ENCODE data around the gene FAM168A.

The FAM168A gene

DNA sequence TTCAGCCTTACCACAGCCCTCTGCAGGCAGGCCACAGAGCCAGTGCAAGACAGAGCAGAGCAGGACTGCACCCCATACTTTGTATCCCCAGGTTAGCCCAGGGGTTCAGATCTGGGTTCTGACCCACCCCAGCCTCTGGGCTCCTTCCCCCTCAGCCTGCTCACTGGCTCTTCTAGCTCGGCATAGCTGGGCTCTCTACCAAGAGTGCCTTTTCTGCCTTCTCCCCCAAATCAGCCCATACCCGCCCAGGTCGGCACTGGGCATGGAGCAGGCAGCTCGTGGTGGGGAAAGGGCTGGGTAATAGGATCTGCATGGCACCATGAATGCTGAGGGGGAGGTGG is 213.4 kb downstream of the FAM168A start:
- no peak for DNase-seq

DNA sequence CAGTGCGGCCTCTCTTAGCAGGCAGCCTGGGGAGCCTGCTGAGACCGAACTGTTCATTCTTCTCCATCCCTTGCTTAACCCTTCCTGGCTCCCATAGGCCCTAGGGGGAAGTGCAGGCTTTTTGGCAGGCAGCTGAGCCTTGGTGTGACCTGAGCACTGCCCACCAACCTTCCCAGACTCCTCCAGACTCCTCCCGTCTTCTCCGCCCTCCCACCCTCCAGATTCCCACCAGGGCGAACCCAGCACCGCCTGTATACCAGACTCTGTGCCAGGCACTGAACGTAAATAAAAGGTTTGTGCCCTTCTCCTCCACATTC is 213.8 kb downstream of the FAM168A start:
- DNase-seq = no peak

DNA sequence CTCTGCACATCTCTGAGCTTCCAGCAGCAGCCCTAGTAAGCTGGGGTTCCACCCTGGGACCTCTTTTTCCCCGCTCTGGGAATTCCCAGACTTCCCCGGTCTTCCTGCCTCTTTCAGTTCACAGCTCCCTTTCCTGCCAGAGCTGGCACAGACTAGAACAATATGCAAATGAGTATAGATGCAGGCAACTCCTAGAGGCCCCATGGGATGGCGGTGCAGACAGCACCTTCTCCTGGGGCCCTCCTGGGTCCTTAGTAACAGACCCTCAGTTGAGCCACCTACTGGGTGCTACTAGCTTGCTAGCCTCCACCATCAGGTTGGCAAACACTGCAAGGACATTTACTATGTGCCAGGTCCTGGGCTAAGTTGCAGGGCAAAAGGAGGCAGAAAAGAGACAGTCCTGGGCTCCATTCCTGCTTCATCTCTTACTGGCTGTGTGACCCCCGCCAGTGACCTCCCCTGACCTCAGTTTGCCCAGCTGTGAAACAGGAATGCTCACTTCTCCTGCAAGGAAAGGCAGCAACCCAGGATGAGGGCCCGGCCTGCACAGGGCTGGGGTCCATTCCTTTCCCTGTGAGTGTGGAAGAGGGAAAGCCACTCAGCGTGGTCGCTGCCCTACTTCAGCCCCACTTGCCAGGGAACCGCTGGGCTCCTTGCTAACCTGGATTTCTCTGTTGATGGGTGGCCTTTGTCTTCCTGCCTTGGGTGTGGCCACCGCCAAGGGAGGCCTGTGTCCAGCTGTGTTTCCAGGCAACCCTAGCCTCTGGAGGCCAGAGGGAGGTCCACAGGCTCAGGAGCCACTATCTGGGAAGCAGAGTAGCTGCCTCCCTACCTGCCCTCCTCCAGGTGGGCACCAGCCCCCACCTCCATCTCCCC is 214.4 kb downstream of the FAM168A start:
- peak; percentile 56 for DNase-seq

DNA sequence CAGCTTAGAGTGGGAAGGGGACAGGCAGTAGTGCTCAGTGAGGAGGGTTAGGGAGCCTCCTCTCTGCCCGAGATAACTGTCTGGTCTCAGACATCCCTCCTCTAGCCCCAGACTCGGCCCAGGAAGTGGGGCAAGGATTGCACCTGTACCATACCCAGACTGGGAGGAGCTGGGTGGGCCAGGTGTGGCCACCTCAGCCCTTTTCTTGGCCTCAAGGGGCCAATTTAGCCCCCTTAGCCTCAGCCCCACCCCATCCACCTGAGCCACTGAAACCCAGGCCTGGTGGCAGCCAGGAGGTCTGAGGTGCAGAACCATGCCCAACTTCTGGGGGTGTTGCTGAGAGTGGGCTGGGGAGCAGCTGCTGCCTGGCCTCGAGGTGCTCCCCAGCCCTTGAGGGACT is 215.2 kb downstream of the FAM168A start:
- no peak for DNase-seq

DNA sequence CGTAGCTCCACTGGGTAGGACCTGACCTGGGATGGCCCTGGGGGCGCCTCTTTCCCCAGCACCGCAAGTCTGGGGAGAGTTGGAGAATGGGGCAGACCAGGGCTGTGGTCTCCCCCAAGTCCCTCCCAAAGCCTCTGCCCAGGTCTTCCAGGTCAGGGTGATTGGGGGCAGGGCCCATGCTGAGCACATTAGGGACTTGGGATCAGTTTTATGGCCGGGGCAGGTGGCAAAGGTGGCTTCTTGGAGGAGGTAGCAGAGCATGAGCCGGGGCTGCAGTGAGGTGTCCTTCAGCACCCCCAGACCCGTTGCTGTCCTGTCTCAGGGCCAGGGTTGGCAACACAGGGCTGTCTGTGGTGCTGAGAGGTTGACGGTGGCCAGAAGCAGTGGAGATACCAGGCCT is 215.7 kb downstream of the FAM168A start:
- no peak for DNase-seq

DNA sequence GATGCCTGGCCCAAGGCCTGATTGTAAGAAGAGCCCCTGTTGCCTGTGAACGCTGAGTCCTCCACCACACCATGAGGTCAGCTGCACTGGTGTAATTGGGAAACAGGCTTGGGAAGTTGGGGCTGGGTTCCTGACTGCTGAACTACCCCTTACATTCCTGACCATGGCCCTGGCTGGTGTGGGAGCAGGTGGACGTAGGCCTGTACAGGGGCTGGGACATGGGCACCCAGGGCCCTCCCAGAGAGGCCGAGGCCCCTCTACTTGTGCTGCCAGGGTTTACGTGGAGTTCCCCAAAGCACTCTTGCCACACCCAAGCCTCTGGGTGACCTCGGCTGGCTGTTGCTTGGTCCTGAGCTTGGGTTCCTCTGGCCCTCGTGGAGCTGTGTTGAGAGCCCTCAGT is 216.3 kb downstream of the FAM168A start:
- DNase-seq = no peak

DNA sequence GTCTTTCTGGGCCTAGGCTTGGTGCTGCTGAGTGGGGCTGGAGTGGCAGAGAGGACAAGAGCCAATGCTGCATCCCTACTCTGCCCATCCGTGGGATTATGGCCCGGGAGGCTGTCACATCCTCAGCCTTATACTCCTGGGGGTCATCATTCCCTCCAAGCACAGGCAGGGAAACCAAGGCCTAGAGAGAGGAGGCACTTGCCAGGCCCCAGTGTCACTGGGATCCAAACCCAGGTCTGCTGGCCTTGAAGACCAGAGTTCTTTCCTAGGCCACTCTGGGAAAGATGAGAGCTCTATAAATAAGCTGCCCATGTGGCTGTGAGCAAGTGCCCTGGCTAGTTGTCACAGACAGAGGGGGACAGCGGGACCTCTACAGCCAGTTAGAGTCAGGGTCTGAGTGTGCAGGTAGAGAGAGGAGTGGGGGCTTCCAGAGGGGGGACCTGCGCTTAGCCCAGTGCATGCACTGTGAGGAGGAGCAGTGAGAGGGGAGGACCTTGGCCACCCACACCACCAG is 217.0 kb downstream of the FAM168A start:
- DNase-seq = no peak

DNA sequence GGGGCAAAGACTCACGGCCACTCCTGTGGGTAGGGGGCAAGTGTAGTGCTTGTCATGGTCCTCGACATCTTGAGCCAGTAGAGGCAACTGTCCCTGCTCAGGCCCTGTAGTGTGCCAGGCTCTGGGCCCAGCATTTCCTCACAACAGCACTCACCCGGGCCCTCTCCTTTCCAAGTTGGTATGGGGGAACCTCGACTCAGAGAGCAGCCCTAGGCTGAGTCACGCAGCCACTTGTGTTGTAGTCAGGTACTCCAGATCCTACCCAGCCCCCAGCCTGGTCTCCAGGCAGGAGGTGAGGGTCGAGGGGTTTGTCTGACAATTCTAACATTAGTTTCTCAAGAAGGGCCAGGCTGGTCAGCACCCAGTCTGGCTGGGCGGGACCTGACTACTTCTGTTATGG is 217.6 kb downstream of the FAM168A start:
- DNase-seq = no peak

DNA sequence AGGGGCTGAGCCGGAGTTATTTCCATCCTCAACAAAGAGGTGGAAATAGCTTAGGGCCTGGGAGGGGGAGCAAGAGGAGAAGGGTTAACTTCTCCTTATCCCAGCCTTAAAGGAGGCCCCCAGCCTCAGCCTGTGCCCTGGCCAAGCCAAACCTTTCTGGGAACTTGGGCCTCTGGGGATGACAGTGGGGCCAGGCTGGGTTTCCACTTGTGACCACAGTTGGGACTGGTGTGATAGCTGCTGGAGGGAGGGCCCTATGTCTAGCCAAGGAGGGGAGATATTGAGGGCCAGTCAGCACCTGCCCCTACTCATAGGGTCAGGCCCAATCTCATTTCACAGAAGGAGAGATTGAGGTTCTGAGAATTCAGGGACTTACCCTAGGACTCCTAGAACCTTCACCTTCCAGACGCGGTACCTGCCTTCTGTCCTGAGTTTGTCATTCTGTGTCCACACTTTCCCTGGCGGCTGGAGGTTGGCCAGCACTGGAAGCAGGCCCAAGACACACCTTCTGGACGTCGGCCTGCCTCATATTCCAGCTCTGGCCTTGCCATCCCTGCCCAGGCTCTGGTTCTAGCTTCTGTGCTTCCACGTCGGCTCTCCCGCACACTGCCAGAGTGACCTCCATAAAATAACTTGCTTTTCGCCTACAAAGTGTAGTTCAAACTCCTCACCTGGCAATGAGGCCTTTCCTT is 218.6 kb downstream of the FAM168A start:
- no peak for DNase-seq

DNA sequence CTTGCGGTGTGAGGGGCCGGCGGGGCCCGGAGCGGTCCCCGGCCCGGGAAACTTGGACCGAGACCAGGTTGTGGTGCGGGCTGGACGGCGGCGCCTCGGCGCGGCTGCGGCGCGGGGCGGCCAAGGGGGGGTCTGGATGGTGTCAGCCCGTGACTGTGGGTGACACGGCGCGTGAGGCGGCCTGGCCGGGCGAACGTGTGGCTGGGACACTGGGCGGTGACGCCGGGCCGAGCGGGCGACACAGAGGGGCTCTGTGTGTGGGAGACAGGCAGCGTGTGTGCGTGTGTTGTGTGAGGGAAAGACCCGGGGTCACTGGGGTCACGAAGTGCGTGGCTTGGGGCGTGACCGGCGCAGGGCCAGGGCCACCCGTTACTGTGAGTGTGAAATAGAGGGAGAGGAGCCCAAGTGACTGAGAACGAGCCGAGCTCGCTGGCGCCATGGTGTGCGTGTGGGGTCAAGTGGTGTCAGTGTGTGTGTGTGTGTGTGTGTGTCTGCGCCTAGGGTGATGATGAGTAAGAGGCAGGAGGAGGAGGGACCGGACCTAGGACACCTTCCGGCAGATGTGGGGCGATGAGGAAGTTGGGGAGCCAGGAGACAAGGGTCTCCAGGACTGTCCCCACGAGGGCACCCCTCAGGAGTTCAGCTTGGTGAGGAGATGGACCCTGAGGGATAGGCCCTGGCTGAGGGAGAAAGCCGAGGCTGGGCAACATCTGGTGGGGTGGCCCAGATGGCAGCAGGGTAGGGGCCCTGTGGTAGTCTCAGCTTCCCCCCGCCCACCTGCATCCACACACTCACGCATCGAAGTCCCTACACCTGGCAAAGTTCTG is 220.9 kb downstream of the FAM168A start:
- DNase-seq = peak; percentile 57

DNA sequence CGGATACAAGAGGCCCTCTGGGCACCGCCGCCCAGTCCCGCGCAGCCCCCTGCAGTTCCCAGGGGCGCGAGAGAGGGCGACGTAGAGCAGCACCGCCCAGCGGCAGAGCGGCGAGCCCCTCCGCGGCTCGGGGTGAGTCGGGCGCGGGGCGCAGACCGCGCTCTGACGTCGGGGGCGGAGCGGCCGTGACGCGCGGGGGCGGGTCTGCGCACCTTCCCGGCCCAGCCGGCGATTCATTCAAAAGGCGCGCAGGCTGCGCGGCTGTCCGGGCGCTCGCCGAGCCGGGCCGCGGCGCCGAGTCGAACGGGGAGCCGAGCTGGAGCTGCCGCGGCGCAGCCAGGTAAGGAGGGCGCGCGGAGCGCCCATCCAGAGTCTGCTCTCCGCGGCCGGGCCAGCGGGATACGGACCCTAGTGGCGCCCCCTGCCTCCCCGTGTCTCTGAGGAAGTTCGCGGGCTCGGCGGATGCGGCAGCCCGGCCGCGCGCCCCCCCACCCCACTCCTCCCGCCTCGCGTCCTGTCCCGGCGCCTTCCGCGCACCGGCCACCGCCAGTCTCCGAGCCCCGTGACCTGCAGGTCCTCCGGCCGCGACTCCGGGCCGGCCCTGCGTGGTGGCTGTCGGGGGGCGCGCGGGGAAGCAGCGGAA is 221.6 kb downstream of the FAM168A start, which contains the start of gene RELT:
Gene RELT (plus strand): TSS at position 240 of the 643 bp plus-strand sequence. CDS start 12,738 bp downstream, outside the sequence.
- peak; percentile 88 for DNase-seq

DNA sequence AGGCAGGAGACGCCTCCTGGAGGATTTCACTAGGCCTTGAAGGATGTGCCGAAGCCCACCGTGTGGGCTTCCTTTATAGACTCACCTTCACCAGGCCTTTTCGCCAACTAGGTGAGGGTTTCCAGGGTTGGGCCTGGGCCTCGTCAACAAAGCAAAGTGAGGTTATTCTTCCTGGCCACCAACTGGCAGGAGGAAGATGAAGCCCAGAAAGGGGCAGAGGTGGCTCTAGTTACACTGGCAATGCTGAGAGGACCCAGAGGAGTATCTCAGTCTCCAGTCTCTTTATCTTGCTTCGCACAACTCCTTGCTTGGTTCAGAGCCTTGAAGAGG is 222.1 kb downstream of the FAM168A start:
- DNase-seq = no peak

DNA sequence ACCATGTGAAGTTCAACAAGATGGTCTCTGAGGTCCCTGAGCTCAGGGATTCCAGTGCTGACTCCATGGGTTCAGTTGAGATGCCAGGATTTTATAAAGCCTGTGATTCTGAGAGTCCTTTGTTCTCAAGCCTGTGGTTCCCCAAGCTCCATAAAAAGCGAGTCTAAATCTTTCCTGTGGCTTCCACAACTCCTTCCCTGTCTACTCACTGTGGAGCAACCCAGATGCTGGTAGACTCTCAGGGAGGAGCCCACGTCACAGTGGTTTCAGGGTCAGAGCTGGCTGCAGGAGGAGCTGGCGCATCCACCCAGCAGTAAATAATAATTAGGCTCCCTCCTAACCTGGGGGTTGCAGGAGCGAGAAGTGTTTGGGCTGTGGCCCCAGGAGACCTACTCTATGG is 223.8 kb downstream of the FAM168A start:
- DNase-seq = no peak

DNA sequence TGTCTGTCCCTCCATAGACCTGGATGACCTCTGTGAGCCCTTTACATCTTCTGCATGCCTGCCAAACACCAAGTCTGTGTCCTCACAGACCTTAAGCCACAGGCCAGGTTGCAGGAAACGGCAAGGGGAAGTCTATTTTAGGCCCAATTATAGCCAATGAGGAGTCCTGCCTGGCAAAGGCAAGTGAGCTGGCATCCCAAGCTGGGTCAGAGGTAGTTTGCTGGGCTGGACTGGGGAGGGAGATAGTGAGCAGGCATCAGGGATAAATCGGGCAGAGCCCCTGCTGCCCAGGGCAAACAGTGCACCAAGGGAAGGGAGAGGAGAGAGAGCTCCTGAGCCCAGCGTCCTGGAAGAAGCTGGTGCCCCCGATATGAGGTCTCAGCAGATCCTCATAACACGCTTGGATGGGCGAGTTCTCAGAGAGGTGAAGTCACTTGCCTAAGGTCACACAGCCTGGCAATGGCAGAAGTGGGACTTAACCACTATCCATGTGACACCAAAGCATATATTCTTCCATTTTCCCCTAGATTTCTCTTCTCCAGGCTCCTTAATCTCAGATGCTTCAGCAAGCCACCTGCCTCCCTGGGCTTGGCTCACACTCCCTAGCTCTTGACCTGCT is 225.4 kb downstream of the FAM168A start:
- peak; percentile 54 for DNase-seq

DNA sequence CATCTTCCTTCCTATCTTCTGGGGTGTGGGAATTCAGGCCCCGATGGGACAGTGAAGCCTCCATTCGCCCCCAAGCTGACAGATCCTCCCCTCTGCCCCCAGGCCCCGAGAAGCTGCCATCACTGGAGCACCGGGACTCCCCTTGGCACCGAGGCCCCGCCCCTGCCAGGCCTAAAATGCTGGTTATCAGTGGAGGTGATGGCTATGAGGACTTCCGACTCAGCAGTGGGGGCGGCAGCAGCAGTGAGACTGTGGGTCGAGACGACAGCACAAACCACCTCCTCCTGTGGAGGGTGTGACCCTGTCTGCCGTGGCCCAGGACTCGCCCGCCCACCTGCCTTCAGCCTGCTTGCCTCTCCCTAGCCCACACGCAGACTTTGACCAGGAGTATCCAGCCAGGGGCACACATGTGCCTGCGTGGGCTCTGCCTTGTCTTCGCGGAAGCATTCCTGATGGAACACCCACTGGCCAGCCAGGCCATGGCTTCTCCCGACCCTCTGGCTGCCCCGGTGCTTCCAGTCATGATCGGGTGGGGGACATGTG is 230.4 kb downstream of the FAM168A start:
- no peak for DNase-seq

DNA sequence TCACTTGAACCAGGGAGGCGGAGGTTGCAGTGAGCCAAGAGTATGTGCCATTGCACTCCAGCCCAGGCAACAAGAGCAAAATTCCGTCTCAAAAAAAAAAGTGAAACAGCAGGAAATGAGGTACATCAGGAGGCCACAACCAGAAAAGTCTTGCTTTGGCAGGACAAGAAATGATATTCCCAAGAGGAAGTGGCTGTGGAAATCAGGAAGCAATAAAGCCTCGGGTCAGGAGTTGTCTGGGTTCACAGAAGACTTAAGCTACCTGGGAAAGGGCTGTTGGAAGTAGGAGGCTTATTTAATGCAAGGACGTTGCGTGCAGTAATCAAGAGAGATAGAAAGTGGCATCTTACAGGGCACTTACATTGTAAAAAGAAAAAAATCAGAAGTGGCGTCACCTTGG is 231.0 kb downstream of the FAM168A start:
- DNase-seq = no peak

DNA sequence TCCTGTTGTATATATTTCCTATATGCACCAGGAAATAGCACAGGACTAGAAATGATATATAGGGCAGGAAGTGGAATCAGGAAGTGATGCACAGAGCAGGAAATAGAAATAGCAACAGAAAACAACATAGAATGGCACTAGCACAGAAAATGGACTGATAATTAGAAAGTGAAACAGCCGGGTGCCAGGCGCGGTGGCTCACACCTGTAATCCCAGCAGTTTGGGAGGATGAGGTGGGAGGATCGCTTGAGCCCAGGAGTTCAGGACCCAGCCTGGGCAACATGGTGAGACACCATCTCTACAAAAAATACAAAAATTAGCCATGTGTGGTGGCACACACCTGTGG is 231.7 kb downstream of the FAM168A start:
- DNase-seq = no peak

DNA sequence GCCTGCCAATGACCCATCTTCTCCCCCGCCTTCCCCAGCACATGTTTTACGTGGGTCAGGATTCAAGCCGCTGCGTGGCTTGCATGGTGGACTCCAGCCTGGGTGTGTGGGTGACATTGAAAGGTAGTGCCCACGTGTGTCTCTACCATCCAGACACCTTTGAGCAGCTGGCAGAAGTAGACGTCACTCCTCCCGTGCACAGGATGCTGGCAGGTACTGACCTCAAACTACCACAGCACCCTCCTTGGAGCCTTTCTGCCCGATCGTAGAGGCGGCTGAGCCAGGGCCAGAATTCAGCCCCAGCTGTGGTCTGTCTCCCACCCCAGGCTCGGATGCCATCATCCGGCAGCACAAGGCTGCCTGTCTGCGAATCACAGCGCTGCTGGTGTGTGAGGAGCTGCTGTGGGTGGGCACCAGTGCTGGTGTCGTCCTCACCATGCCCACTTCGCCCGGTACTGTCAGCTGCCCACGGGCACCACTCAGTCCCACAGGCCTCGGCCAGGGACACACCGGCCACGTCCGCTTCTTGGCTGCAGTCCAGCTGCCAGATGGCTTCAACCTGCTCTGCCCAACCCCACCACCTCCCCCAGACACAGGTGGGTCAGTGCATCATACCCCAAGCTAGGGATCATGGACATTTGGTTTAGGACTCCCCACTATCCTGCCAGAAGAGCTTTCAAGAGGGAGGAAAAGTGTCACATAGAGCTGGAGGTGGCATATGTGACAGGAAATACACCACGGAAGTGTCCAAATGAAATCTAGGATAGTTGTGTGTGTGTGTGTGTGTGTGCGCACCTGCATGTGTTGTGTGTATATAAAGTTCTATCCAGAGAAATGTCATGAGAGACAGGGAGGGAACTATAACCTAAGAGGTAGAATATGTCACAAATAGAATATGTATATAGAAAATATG is 232.3 kb downstream of the FAM168A start:
- no peak for DNase-seq

DNA sequence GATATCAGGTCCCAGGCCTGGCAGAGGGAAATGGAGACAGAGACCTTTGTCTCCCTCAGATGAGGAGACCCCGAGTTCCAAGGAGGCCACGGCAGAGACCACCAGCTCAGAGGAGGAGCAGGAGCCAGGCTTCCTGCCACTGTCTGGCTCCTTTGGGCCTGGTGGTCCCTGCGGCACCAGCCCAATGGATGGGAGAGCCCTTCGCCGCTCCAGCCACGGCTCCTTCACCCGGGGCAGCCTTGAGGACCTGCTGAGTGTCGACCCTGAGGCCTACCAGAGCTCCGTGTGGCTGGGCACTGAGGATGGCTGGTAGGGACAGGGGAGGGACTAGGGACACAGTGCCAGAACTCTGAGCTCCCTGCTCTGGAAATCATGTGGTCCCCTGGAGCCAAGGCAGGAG is 234.8 kb downstream of the FAM168A start:
- DNase-seq = no peak

DNA sequence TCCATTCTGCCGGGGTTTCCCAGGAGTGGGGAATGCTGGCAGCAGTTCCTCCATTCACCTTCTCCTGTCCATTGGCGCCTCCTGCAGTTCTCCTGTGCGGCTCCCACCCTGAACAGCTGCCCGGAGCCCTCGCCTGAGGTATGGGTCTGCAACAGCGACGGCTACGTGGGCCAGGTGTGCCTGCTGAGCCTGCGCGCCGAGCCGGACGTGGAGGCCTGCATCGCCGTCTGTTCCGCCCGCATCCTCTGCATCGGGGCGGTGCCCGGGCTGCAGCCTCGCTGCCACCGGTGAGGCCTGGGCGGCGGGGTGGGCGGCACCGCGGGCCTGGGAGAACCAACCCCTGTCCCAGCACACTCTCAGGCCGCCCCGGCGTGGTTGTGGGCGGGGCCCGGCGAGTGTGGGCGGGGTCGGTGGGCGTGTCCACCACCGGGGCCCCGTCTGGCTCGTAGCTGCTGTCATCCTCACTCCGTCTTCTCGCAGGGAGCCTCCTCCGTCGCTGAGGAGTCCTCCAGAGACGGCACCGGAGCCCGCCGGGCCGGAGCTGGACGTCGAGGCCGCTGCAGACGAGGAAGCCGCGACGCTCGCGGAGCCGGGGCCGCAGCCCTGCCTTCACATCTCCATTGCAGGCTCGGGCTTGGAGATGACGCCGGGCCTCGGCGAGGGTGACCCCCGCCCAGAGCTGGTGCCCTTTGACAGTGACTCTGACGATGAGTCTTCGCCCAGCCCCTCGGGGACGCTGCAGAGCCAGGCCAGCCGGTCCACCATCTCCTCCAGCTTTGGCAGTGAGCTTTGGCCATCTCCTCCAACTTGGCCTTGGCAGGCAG is 235.7 kb downstream of the FAM168A start:
- DNase-seq = no peak
